H1 (cell line): ENCODE measurements around the gene PRICKLE2. TPM values are rescaled to one million over a fixed set of nuclear protein-coding genes. Genes with fewer than 3 reads are reported as not detected.

Source experiments
- GABPA ChIP-seq: IDR thresholded peaks from 2 replicates; pipeline ENCODE4 v1.6.1; 2011; ENCODE audit warnings: mild to moderate bottlenecking, low read length, moderate library complexity, borderline replicate concordance; ENCODE audit not compliant: insufficient read depth
- NANOG ChIP-seq: IDR thresholded peaks from 2 replicates; pipeline ENCODE4 v1.6.1; 2011; ENCODE audit warnings: low read length, low read depth, mild to moderate bottlenecking, inconsistent platforms; ENCODE audit not compliant: insufficient read depth, poor library complexity, severe bottlenecking
- SRF ChIP-seq: IDR thresholded peaks from 2 replicates; pipeline ENCODE4 v1.6.1; 2011; ENCODE audit warnings: mild to moderate bottlenecking, low read depth, low read length, moderate library complexity
- polyA plus RNA-seq, 7 experiments: library from polyadenylated mRNA; depleted of rRNA in 3 of 7; stranded (reverse) in 5 of 7; unstranded in 2 of 7; fragments of >200 nt in 5 of 7; fragments of 200-250 nt in 2 of 7; gene quantifications; 1 replicate in 5 of 7; 2 replicates in 1 of 7; 4 replicates in 1 of 7; pipeline versions ENCODE4 v1.2.1 to v1.2.3, GENCODE V29; 2011 to 2013; ENCODE audit warnings: missing spikeins in 2 of 7, mixed read lengths in 2 of 7
- total RNA-seq: library from RNA; stranded (reverse); fragmentation: NEBNext Ultra II Directional; extraction: Animal tissue kit (Norgen Biotek cat#: 25700); gene quantifications from 2 replicates; pipeline ENCODE4 v1.2.1, GENCODE V29; 2021
- TF ChIP-seq, protein P1 (sequence below): IDR thresholded peaks from 2 replicates; pipeline ENCODE4 v1.6.1; 2012; ENCODE audit warnings: inconsistent platforms

PRICKLE2 gene
- total and polyA plus RNA-seq, 2 of the 8 experiments (the other 6 are each of a cell fraction or from before 2014, with no cell fraction given), result 2.9 to 8.0 TPM

DNA sequence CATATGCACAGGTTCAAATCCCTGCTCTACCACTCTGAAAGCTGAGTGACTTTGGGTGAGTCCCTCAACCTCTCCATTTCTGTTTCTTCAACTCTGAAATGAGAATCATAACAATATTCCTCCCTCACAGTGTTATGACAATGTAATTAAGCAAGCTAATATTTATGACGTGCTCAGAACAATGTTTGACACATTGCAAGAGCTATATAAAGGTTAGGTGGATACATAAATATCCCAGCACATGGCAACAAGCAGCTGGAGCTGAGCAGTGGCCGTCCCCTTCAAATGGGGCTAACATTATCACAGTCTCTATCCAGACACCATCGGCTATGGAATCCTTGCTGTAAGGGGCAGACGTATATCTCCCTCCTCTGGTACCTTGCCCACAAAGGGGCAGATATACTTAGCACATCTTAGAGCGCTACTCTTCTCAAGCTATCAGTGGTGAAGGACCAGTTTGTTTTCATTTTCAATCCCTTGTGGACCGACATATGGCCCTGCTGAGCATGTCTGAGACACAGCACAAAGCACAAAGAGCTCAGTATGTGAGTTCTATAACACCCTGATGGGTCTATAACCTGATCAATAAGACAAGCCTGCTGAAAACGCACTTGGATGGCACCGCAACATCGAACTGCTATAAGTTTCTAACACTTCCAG lies 80.9 kb downstream of the PRICKLE2 start (continued):
- TF ChIP-seq, protein P1, sequence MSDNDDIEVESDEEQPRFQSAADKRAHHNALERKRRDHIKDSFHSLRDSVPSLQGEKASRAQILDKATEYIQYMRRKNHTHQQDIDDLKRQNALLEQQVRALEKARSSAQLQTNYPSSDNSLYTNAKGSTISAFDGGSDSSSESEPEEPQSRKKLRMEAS, result no peak
- TF ChIP-seq SRF (no peak), NANOG (no peak), GABPA (no peak)
- TF ChIP-seq, all 59 proteins: peak for 0
